ENCODE data around the gene COL4A1.

- TF ChIP-seq SIN3A (IDR thresholded peaks at IDR 0.05; ENCODE audit: borderline replicate concordance, insufficient read depth, low read length) (no peak), REST (IDR thresholded peaks at IDR 0.05; ENCODE audit: insufficient read depth in 1 of 2, low read depth in 2 of 2, low read length in 2 of 2) (no peak)
Measured at GRCh38 chr13:110277357-110277975, 29.5 kb downstream of the COL4A1 start.
